ENCODE data around the gene ZIC1.

The ZIC1 gene

GRCh38 chr3:147409143-147410115 lies at the start of gene ZIC1:
Gene ZIC1 (plus strand): TSS chr3:147409365. CDS start chr3:147410113, 748 bp downstream.
- no peak for DNase-seq (ENCODE audit: low spot score)

- no peak for DNase-seq (ENCODE audit: low spot score)
Measured at GRCh38 chr3:147360051-147360439, 49.1 kb upstream of the ZIC1 start.

- no peak for DNase-seq (ENCODE audit: low spot score)
Measured at GRCh38 chr3:147360646-147361453, 48.3 kb upstream of the ZIC1 start.

- DNase-seq (ENCODE audit: low spot score), result no peak
Measured at GRCh38 chr3:147361454-147362420, 47.4 kb upstream of the ZIC1 start.

- no peak for DNase-seq (ENCODE audit: low spot score)
Measured at GRCh38 chr3:147364771-147365170, 44.4 kb upstream of the ZIC1 start.

- no peak for DNase-seq (ENCODE audit: low spot score)
Measured at GRCh38 chr3:147365196-147366115, 43.7 kb upstream of the ZIC1 start.

GRCh38 chr3:147367676-147368075 lies 41.5 kb upstream of the ZIC1 start:
- DNase-seq (ENCODE audit: low spot score), result no peak

GRCh38 chr3:147368151-147368550 lies 41.0 kb upstream of the ZIC1 start:
- no peak for DNase-seq (ENCODE audit: low spot score)

- DNase-seq (ENCODE audit: low spot score), result no peak
Measured at GRCh38 chr3:147368561-147369221, 40.5 kb upstream of the ZIC1 start.

GRCh38 chr3:147369231-147369630 lies 39.9 kb upstream of the ZIC1 start:
- DNase-seq (ENCODE audit: low spot score), result no peak

GRCh38 chr3:147369661-147370123 lies 39.5 kb upstream of the ZIC1 start:
- DNase-seq (ENCODE audit: low spot score), result no peak

- DNase-seq (ENCODE audit: low spot score), result no peak
Measured at GRCh38 chr3:147370349-147370748, 38.8 kb upstream of the ZIC1 start.

GRCh38 chr3:147371140-147371539 lies 38.0 kb upstream of the ZIC1 start:
- DNase-seq (ENCODE audit: low spot score), result no peak

GRCh38 chr3:147371771-147372340 lies 37.3 kb upstream of the ZIC1 start:
- DNase-seq (ENCODE audit: low spot score), result no peak

- DNase-seq (ENCODE audit: low spot score), result no peak
Measured at GRCh38 chr3:147372525-147373027, 36.6 kb upstream of the ZIC1 start.

- DNase-seq (ENCODE audit: low spot score), result no peak
Measured at GRCh38 chr3:147373301-147373700, 35.9 kb upstream of the ZIC1 start.

GRCh38 chr3:147377412-147378367 lies 31.5 kb upstream of the ZIC1 start:
- no peak for DNase-seq (ENCODE audit: low spot score)

GRCh38 chr3:147379651-147380050 lies 29.5 kb upstream of the ZIC1 start:
- no peak for DNase-seq (ENCODE audit: low spot score)
